IMR-90 (cell line): ENCODE results near the gene EPN3. TPM values are rescaled to one million over a fixed set of nuclear protein-coding genes. Genes with fewer than 3 reads are reported as not detected.

ENCODE experiments used
- ATAC-seq: fragments of 200-7000 bp; cut with Tn5 transposase; 2 replicates; pipeline ENCODE4 v1.9.1; 2020; ENCODE audit warnings: low read depth, mild to moderate bottlenecking, moderate library complexity
- BruUV-seq: library from RNA; stranded (reverse); fragments of 400-500 nt; replicated peaks from 2 replicates; lab custom pipeline; 2021; lab: Mats Ljungman, UMichigan
- CTCF ChIA-PET: fragments of 300-600 bp; formaldehyde crosslinking; extraction: SDS; loops from one replicate; lab custom pipeline; 2021; ENCODE audit warnings: antibody characterized with exemption; lab: Yijun Ruan, JAX
- POLR2A ChIA-PET: fragments of 300-600 bp; sonication (Branson Sonifier 250); formaldehyde crosslinking; loops from one replicate; lab custom pipeline; 2022; ENCODE audit warnings: antibody characterized with exemption; ENCODE audit not compliant: unreplicated experiment; lab: Charles Lee
- DNase-seq: peaks from one replicate; pipeline ENCODE4 v3.0.0; 2013
- H2AFZ ChIP-seq: replicated peaks from 2 replicates; pipeline ENCODE3; 2013; ENCODE audit warnings: low read length, mild to moderate bottlenecking; ENCODE audit not compliant: poor library complexity
- H2AK5ac ChIP-seq: 2 replicates; pipeline ENCODE4 v1.6.1; 2013; ENCODE audit warnings: low read depth, low read length, inconsistent platforms
- H2AK9ac ChIP-seq: replicated peaks from 2 replicates; pipeline ENCODE3; 2013; ENCODE audit warnings: mild to moderate bottlenecking, low read depth, low read length, moderate library complexity; ENCODE audit not compliant: poor library complexity
- H2BK120ac ChIP-seq: 2 replicates; pipeline ENCODE4 v1.6.1; 2013; ENCODE audit warnings: low read depth, low read length, inconsistent platforms
- H2BK15ac ChIP-seq: 3 replicates; pipeline ENCODE4 v1.6.1; 2013; ENCODE audit warnings: low read depth, low read length, inconsistent platforms
- H2BK20ac ChIP-seq: 2 replicates; pipeline ENCODE4 v1.6.1; 2013; ENCODE audit warnings: low read depth, mild to moderate bottlenecking, inconsistent platforms, low read length, moderate library complexity
- H2BK5ac ChIP-seq: 2 replicates; pipeline ENCODE4 v1.6.1; 2013; ENCODE audit warnings: mild to moderate bottlenecking, low read depth, low read length, inconsistent platforms; ENCODE audit not compliant: poor library complexity, severe bottlenecking
- H3K14ac ChIP-seq: replicated peaks from 2 replicates; pipeline ENCODE4 v1.6.1; 2013; ENCODE audit warnings: low read depth, low read length, inconsistent platforms
- H3K18ac ChIP-seq: 2 replicates; pipeline ENCODE4 v1.6.1; 2013; ENCODE audit warnings: low read depth, low read length, control low read depth
- H3K23ac ChIP-seq: 2 replicates; pipeline ENCODE4 v1.6.1; 2013; ENCODE audit warnings: low read depth, low read length, inconsistent platforms
- H3K27ac ChIP-seq: 2 replicates; pipeline ENCODE4 v1.5.1; 2013; ENCODE audit warnings: mild to moderate bottlenecking, control low read depth, low read length; ENCODE audit not compliant: insufficient read depth
- H3K27me3 ChIP-seq: 2 replicates; pipeline ENCODE4 v1.6.1; 2013; ENCODE audit warnings: low read length; ENCODE audit not compliant: control insufficient read depth, insufficient read depth
- H3K36me3 ChIP-seq: 2 replicates; pipeline ENCODE4 v1.6.1; 2013; ENCODE audit warnings: low read length, mixed read lengths; ENCODE audit not compliant: control insufficient read depth, insufficient read depth
- H3K4ac ChIP-seq: 2 replicates; pipeline ENCODE4 v1.6.1; 2013; ENCODE audit warnings: low read depth, low read length, inconsistent platforms
- H3K4me1 ChIP-seq: 2 replicates; pipeline ENCODE4 v1.6.1; 2013; ENCODE audit warnings: low read length, mixed read lengths; ENCODE audit not compliant: control insufficient read depth, insufficient read depth
- H3K4me2 ChIP-seq: 2 replicates; pipeline ENCODE4 v1.6.1; 2013; ENCODE audit warnings: low read depth, mild to moderate bottlenecking, control low read depth, low read length, moderate library complexity
- H3K4me3 ChIP-seq: 2 replicates; pipeline ENCODE4 v1.5.1; 2013; ENCODE audit warnings: low read depth, mild to moderate bottlenecking, control low read depth, low read length, moderate library complexity; ENCODE audit not compliant: insufficient read depth
- H3K56ac ChIP-seq: 2 replicates; pipeline ENCODE4 v1.6.1; 2013; ENCODE audit warnings: low read length, inconsistent platforms; ENCODE audit not compliant: insufficient read depth; ENCODE audit errors: extremely low read depth
- H3K79me1 ChIP-seq, 2 experiments: 2 replicates each; pipeline ENCODE4 v1.6.1; 2013; ENCODE audit warnings: low read length in 2 of 2, inconsistent platforms in 1 of 2, low read depth in 1 of 2
- H3K9ac ChIP-seq: 2 replicates; pipeline ENCODE4 v1.6.1; 2013; ENCODE audit warnings: low read depth, low read length, control low read depth
- H3K9me1 ChIP-seq: 2 replicates; pipeline ENCODE4 v1.6.1; 2013; ENCODE audit warnings: low read length, inconsistent platforms; ENCODE audit not compliant: insufficient read depth
- H3K9me3 ChIP-seq: 2 replicates; pipeline ENCODE4 v1.6.1; 2013; ENCODE audit warnings: low read length; ENCODE audit not compliant: control insufficient read depth, insufficient read depth
- H4K20me1 ChIP-seq: 2 replicates; pipeline ENCODE4 v1.6.1; 2013; ENCODE audit warnings: low read length, inconsistent platforms; ENCODE audit not compliant: insufficient read depth
- H4K5ac ChIP-seq: 2 replicates; pipeline ENCODE4 v1.6.1; 2013; ENCODE audit warnings: mild to moderate bottlenecking, low read depth, low read length, control low read depth
- H4K8ac ChIP-seq, 2 experiments: 2 replicates each; pipeline ENCODE4 v1.6.1; 2013; ENCODE audit warnings: low read depth in 2 of 2, low read length in 2 of 2, control low read depth in 1 of 2, inconsistent platforms in 1 of 2
- H4K91ac ChIP-seq: 2 replicates; pipeline ENCODE4 v1.6.1; 2013; ENCODE audit warnings: low read depth, low read length, inconsistent platforms; ENCODE audit not compliant: insufficient read depth
- RCOR1 ChIP-seq: IDR thresholded peaks from 2 replicates; pipeline ENCODE4 v1.6.1; 2012; ENCODE audit warnings: mild to moderate bottlenecking, low read length, improper control_type of control experiment; ENCODE audit not compliant: insufficient replicate concordance
- SMC3 ChIP-seq: fragments of 150-350 bp; IDR thresholded peaks from 2 replicates; pipeline ENCODE4 v1.6.1; 2016; ENCODE audit warnings: low read depth, mild to moderate bottlenecking, antibody characterized with exemption, low read length, moderate library complexity
- WGBS, 2 experiments: methylation state at CpG; one replicate each; pipeline versions ENCODE4 v1.1.5 to v1.1.7; 2013; ENCODE audit warnings: missing lambda C conversion rate in 2 of 2; ENCODE audit not compliant: insufficient read length in 1 of 2; ENCODE audit errors: extremely low coverage in 2 of 2; 5-methylcytosine and 5-hydroxymethylcytosine counted together
- dilution Hi-C: fragments of 300-500 bp; cut with HindIII; formaldehyde crosslinking; loops from one replicate; pipeline ENCODE4 v1.14.3; 2018; ENCODE audit warnings: low sequenced_read_pairs; ENCODE audit not compliant: unreplicated experiment
- in situ Hi-C: fragments of 300-500 bp; cut with MboI; formaldehyde crosslinking; loops from 3 replicates; pipeline ENCODE4 v1.14.3; 2019; ENCODE audit warnings: low sequenced_read_pairs, inconsistent platforms, mixed read lengths
- intact Hi-C: fragments of 100-400 bp; cut with micrococcal nuclease; formaldehyde crosslinking; loops from 2 replicates; pipeline ENCODE4 v1.10.0; 2022
- polyA plus RNA-seq, 3 experiments: library from polyadenylated mRNA; depleted of rRNA; stranded (reverse); fragments of >200 nt; gene quantifications; 2 replicates each; pipeline ENCODE4 v1.2.3, GENCODE V29; 2012; ENCODE audit warnings: low replicate concordance in 1 of 3
- total RNA-seq: library from RNA; depleted of rRNA; stranded (reverse); fragments of >200 nt; gene quantifications from 2 replicates; pipeline ENCODE4 v1.2.3, GENCODE V29; 2012

The EPN3 gene
- total and polyA plus RNA-seq, 2 of the 4 experiments (the other 2 are of a cell fraction) = 0.09 TPM; not detected in 1

- POLR2A ChIA-PET = no interaction called here
- no peaks in the 10 kb centered on the region for H3K9me1 ChIP-seq
These were observed 4.4 kb downstream of the EPN3 start for GRCh38 chr17:50536683-50537646.

More at GRCh38 chr17:50536683-50537646, 4.4 kb downstream of the EPN3 start:
- dilution Hi-C loops = no loop called here
- in situ Hi-C loops = no loop called here
- H3K9ac ChIP-seq = no peak overlapping the region
- no peak overlapping the region for H2BK15ac ChIP-seq
- CTCF ChIA-PET = no interaction called here
- H3K4me3 ChIP-seq = no peak overlapping the region
- no peak overlapping the region for H4K91ac ChIP-seq
- DNase-seq (no peak), ATAC-seq (no peak)
- no peak overlapping the region for H2BK120ac ChIP-seq
- H3K4ac ChIP-seq = no peak overlapping the region
- no peaks in the 10 kb centered on the region for H3K36me3 ChIP-seq
- H4K5ac ChIP-seq = no peak overlapping the region
- no peak overlapping the region for H3K56ac ChIP-seq
- no peaks in the 10 kb centered on the region; the same call in 1 of the 2 replicates for H4K20me1 ChIP-seq
- no TSS peak for BruUV-seq
- H2AK9ac ChIP-seq = no peak overlapping the region
- H3K9me3 ChIP-seq = no peaks in the 10 kb centered on the region
- H3K14ac ChIP-seq = no peak overlapping the region
- TF ChIP-seq RCOR1 (no peak), SMC3 (no peak)
- H2BK5ac ChIP-seq = no peak overlapping the region
- H2BK20ac ChIP-seq = no peak overlapping the region
- H3K4me1 ChIP-seq = peaks cover 18% of the 10 kb centered on the region; the same call in 1 of the 2 replicates
- H2AK5ac ChIP-seq = no peak overlapping the region
- H3K79me1 ChIP-seq = no peaks in the 10 kb centered on the region; a peak in 1 of 4 replicates
- H3K27me3 ChIP-seq = peaks cover 18% of the 10 kb centered on the region
- H2AFZ ChIP-seq = peak overlapping the region; percentile 73
- no peak overlapping the region for H3K23ac ChIP-seq
- 97% methylated on average over 11 of the region's 45 CpGs; no CpG with 5 or more reads in 1 of the 2 experiments for WGBS, 2 experiments
- intact Hi-C loops = no loop called here
- no peak overlapping the region for H3K18ac ChIP-seq
- H4K8ac ChIP-seq = no peak overlapping the region
- H3K4me2 ChIP-seq = no peak overlapping the region
- no peak overlapping the region for H3K27ac ChIP-seq
